ENCODE results near the gene STARD3NL.

- TF ChIP-seq CTCF (IDR thresholded peaks at IDR 0.05) (no peak), ZNF263 (CRISPR knock-in tag; IDR thresholded peaks at IDR 0.05; ENCODE audit: low read depth) (no peak), MAX (CRISPR knock-in tag; IDR thresholded peaks at IDR 0.05) (no peak), ELF4 (CRISPR knock-in tag; IDR thresholded peaks at IDR 0.05; ENCODE audit: low read depth) (no peak), ZSCAN18 (CRISPR knock-in tag; IDR thresholded peaks at IDR 0.05) (no peak), E2F4 (CRISPR knock-in tag; IDR thresholded peaks at IDR 0.05; ENCODE audit: borderline replicate concordance, low read depth) (no peak), FOXJ3 (CRISPR knock-in tag; IDR thresholded peaks at IDR 0.05; ENCODE audit: borderline replicate concordance) (no peak), NR3C1 (CRISPR knock-in tag; conservative IDR thresholded peaks at IDR 0.05; ENCODE audit: low read depth) (no peak)
These were observed 37.1 kb downstream of the STARD3NL start for GRCh38 chr7:38215115-38215514.
